AML-193 (cell line): ENCODE measurements around the gene CYP46A1.

Source experiments
- DNase-seq, 2 experiments: peaks; one replicate each; lab custom pipeline; 2025; lab: John Stamatoyannopoulos, UW

Gene CYP46A1

DNA sequence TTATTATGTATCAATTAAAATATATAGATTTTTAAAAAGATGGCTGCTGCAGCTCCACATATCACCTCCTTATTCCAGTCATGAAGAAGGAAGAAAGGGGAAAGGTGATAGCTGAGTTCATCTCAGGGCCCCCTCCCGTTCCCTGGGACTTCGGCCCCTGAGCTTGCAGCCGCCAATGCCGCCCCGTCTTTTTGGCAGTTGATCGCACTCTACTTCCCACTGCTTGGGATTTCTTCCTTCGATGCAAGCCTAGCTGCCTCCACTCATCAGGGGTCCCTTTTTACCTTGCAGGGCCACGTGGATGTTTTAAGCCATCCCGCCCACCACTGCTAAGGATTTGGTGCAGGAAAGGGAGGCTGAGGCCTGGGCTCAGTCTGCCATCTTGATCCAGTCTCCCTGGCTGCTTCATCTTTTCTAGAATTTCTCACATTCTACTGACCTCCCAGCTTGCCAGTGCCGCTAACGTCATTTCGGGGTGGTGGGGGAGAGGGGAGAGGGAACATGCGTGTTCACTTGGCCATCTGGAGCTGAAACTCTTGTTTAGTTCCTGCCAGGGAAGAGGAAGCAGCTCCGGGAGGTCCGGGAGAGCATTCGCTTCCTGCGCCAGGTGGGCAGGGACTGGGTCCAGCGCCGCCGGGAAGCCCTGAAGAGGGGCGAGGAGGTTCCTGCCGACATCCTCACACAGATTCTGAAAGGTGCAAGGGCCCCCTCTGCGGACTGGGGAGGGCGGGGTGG lies 31.3 kb downstream of the CYP46A1 start:
- no peak for DNase-seq

DNA sequence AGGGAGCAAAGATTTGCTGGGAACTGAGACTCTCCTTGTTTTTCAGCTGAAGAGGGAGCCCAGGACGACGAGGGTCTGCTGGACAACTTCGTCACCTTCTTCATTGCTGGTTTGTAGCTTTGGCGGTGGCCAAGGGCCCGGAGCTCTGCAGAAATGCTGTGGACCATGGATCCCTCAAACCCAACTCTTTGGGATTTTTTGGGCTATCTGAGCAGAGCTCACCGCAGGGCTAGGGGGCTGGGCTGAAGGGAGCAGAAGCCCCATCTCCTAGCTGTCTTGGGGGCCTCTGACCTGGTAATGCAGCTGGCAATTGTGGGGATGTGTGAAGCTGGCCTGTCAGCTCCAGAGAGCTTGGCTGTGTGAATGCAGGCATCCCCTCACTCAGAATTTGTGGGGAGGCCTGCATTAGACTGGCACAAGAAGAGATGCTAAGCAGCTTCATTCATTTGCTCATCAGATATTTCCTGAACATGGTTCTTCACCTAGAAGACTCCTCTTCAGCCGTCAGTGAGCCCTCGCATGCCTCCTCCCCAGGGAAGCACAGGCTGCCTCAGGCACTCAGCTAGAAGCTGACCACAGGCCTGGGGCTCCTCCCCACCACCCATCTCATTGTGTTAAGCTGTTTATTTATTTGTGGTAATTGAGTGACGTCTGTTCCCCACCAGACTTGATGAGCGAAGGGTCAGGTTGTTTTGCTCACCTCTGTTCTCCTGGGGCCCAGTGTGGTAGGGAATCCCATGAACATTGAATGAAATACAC lies 32.2 kb downstream of the CYP46A1 start:
- no peak for DNase-seq

DNA sequence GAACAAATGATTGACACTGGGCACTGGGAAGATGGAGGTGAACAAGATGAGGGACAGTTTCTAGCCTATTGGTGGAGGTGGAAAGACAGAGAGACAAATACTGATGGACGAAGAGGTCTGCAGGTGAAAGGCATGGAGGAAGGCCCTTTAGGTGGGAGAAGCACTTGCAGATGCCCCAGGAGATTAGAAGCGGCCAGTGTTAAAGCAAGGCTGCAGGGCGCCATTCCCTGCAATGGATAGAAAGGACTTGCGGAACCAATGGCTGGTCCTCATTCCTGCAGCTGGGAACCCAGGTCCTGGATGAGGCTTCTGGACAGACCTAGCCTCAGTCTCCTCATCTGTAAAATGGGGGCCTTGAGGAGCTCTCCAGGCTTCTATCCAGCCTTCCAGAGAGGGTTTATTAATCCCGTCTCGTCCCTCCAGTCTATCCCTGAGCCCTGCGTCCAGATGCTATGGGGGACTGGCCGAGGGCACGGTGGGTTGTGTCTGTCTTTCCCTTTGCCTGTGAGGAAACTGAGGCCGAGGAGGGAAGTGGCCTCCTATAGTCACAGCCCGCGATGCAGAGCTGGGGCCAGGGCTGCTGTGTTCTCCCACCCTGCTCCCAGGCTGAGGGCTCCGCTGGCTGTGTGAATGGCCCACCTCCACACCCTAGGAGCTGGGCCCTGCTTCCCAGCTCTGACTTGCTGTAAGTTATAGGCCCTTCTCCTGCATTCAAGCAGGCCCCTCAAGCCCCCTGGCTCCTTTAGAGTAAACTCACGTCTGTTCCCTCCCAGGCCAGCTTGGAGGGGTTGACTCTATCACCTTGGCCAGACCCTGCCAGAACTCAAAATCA lies 33.0 kb downstream of the CYP46A1 start:
- no peak for DNase-seq

DNA sequence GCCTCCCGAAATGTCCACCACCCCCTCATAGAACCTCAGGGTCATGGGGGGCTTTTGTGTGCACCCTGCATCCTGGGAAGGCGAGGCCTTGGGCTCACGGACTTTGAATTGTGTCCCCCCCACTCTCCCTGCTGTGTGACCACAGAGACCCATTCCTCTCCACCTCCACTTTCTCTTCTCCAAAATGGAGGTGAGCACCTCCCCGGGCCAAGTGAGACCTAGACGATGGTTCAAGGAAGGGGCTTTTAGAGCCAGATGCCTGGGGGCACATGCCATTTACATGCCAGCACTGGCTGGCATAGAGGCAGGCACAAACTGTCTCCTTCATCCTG lies 33.5 kb downstream of the CYP46A1 start:
- no peak for DNase-seq

DNA sequence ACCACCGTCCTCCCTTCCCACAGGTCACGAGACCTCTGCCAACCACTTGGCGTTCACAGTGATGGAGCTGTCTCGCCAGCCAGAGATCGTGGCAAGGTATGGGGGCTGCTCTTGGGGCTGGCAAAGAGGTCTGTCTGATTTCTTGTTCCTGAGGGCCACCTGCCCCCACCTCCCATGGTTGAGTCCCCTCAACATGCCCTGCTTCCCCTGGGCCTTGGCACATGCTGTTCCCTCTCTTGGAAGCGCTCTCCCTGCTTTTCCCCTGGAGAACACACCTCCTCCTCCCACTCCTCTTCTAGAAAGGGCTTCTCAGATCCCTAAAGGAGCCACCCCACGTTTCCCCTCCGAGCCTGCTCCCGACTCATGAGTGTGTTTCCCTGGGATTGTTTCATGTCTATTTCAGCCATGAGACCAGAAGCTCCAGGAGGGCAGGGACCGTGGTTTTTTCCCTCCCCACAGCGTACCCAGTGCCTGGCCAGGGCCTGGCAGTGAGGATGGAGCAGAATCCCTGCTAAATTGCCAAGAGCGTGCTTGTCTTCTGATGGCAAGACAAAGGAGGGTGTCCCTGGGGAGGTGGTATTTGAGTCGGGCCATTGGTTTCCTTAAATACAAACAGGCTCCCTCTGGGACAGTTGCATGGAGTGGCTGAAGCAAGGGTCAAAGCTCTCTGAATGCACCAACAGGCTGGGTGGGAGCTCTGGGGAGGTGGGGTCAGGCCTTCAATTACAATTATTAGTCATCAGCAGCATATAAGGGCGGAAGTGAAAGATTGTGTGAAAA lies 34.1 kb downstream of the CYP46A1 start:
- no peak for DNase-seq

DNA sequence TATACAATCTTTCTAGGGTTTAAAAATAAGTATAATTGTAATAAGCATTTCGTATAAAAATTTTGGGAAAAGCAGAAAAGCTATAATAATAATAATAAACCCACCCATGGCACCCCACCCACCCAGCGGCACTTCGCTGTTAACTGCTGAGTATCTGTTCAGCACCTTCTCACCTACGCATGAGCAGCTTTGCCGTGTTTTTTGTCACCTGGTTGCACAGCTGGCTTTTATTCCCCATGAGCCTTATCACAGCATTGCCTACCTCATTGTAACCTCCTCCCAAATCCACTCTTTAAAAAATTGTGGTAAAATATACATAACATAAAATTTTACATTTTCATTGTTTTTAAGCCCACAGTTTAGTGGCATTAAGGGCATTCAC lies 34.7 kb downstream of the CYP46A1 start:
- DNase-seq = no peak

DNA sequence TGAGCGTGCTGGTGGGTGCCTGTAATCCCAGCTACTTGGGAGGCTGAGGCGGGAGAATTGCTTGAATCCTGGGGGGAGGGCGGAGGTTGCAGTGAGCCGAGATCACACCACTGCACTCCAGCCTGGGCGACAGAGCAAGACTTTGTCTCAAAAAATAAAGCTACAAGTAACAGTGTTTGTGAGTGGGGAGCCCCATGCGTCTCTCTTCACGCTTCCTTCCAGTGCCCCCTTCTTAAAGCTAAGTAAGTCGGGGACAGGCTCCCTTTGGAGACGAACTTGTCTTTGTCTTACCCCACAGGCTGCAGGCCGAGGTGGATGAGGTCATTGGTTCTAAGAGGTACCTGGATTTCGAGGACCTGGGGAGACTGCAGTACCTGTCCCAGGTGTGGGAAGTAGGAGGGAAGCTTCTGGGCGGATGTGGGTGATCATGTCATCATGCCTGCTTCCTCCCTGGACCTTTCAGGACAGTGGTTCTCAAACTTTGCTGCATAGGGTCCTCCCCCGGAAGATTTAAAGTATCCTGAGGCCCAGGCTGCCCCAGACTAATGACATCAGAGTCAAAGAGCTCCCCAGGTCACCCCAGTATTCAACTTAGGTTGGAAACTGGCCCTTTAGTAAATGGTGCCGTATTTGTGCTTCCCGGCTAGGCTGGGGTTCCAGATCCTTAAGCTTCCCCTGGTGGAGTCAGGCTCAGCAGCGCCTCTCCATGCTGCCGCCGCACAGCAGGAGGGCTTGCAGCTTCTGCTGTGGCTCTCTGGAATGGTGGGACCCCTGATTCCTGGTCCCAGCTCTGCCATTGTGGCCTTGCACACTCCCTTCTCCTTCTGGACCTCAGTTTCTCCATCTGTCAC lies 37.1 kb downstream of the CYP46A1 start:
- no peak for DNase-seq

DNA sequence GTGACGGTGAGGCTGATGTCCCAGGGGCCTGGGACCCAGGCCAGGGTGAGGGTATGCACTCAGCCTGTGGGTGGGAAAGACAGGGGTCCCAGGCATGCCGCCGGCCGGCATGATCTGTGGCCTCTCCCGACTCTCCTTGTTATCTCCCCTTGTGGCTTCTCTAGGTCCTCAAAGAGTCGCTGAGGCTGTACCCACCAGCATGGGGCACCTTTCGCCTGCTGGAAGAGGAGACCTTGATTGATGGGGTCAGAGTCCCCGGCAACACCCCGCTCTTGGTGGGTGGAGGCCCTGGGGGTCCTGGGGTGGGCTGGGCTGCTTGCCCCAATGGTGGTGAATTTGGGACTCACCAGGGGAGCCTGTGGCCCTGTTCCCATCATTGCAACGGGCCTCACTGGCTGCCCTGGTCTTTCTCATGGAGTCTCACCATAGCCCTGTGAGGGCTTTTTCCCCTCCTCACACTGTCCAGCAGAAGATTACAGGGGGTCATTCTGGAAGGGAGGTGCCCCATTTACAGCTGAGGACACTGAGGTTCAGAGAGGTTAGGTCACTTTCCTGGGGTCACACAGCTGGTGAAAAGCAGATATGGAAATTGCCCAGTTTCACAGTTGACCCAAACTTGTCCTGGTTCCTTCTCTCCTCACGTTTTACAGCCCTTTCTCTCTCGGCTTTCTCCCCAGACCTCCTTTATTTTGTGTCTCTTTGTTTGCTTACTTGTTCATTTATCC lies 37.9 kb downstream of the CYP46A1 start:
- no peak for DNase-seq

DNA sequence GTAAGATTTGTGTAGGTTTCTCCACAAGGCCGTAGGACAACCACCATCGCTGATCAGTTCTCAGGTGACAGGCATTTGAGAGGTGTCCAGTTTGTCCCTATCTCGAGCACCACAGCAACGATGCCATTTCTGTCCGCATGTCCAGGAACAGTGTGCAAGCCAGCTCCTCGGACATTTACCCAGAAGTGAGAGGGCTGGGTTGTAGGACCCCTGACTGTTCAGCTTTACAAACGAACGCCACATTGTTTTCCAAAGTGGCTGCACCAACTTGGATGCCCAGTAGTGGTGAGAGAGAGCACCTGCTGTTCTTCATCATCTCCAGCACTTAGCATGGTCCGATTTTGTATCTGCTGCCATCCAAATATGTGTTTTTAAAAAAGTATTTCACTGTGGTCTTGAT lies 38.6 kb downstream of the CYP46A1 start:
- no peak for DNase-seq

DNA sequence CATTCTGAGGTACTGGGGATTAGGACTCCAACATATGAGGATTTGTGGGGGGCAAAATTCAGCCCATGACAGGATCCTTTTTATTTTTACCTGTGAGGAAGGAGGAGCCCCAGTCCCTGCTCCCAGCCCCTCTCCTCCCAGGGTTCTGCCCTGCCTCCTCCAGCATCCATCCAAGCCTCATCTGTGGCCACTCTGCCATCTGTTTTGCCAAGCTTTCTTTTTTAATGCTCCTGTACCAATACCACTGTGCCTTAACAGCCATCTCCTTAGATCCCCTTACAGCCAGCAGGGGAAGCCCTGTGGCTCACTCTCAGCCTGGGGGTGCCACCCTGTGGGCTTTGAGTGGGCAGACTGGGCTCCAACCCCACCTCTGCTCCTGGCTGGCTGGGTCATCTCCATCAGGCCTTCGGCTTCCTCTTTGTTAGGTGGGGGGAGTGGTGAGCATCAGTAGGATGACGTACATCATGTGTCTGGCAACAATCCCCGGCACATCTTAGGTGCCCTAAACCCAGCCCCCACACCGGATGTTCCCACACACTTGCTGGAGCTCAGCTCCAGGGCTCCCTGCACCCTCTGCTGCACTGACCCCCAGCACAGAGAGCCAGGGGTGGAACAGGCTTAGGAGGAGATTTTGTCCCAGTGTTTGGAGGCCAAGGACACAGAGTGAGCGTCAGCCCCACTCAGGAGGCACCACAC lies 40.2 kb downstream of the CYP46A1 start:
- no peak for DNase-seq

DNA sequence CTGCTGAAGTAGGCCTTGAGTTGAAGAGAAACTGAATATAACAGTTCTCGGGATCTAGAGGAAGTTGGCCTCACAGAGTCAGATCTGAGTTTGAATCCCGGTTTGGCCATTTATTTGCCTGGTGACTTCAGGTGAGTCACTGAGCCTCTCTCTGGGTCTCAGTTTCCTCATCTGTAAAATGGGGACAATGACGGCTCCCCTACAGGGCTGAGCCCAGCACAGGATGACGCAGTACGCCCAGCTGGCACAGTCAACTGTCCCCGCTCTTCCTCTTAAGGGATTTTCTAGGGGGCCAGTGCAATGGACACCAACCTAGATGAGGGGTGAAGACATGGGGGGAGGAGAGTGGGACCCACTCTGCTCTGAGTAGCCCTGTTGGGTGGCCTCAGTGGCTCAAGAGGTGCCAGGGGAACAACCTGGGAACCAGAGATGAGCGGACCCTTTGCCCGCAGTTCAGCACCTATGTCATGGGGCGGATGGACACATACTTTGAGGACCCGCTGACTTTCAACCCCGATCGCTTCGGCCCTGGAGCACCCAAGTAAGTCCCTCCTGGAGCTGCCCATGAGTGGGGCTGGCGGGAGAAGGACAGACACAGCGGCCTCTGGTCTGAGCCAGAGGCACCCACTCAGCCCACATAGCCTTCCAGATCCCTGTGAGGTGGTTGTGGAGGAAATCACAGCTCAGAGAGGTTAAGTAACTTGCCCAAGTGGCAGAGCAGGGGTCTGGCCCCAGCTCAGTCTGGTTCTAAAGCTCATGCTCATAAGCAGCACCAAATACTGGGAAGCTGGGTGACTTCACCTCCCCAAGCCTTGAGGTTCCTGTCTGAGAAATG lies 41.1 kb downstream of the CYP46A1 start:
- DNase-seq = no peak

DNA sequence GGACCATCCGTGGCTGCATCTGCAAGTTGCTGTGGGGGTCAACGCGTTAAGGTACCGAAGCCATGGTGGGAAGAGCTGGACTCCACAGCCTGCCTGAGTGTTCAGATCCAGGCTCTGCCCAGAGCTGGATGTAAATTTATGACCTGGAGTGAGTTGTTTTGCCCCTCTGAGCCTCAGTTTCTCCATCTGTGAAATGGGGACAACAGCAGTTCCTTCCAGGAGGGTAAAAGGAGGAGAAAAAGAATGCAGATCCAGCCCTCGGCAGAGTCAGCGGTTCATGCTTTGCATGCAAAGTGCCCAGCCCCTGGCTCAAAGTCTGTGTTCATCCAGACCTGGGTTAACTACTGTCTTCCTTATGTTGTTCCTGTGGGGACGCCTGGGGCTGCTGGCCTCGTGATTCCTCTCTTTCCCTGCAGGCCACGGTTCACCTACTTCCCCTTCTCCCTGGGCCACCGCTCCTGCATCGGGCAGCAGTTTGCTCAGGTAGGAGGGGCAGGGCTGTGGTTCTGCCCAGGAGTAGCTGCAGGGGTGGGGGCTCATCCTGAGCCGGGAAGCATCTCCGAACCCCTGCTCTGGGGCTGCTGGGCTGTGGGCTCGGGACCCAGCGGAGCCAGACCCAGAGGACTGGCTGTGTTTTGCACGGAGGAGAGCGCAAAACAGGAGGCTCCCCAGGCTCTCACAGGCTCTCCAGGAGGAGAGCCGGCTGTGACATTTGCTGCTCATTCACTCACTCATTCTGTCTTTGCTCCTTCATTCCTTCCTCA lies 41.9 kb downstream of the CYP46A1 start:
- DNase-seq = no peak

DNA sequence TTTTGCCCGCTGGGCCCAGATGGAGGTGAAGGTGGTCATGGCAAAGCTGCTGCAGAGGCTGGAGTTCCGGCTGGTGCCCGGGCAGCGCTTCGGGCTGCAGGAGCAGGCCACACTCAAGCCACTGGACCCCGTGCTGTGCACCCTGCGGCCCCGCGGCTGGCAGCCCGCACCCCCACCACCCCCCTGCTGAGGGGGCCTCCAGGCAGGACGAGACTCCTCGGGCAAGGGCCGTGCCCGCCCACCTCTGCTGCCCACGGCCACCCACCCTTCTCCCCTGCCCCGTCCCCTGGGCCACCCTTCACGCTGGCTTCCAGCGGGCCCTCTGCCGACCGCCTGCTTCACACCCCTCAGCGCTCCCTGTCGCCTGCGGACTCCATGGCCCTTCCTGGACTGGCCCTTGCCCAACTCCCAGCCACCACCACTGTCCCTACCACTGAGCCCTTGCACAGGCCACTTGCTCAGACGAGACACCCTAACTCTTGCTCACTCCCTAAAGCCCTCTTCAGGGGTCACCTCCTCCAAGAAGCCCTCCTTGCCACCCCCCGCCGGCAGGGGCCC lies 42.5 kb downstream of the CYP46A1 start:
- no peak for DNase-seq

DNA sequence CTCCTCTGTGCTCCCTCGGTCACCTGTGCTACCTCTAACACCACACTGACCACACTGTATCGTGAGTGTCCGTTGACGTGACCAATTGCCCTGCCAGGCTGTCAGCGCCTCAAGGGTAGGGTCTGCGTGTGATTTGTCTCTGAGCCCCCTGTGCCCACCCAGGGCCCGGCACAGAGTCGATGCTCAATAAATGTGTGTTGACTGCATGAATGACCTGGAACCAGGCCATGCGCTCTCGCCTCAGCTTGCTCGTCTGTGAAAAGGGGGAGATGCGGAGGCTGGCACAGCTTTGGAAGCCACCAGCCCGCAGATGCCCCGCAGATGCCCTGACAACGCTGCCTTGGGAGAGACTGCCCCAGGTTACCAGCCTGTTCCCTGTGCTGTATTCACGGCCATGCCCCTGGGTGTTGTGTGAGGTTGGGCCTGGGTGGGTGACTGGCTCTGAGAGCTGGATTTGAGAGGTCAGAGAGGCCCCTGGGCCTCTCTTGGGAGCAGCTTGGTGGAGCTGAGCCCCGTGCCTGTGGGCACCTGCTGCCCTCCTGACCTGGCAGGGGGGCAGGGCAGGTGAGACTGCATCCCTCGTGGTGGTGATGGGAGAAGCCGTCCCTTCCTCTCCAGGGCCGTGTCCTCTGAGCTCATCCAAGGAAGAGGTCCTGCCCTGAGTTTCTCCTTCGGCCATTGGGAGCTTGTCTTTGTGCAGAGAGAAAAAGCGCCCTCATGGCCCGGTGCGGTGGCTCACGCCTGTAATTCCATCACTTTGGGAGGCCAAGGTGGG lies 43.2 kb downstream of the CYP46A1 start:
- no peak for DNase-seq

DNA sequence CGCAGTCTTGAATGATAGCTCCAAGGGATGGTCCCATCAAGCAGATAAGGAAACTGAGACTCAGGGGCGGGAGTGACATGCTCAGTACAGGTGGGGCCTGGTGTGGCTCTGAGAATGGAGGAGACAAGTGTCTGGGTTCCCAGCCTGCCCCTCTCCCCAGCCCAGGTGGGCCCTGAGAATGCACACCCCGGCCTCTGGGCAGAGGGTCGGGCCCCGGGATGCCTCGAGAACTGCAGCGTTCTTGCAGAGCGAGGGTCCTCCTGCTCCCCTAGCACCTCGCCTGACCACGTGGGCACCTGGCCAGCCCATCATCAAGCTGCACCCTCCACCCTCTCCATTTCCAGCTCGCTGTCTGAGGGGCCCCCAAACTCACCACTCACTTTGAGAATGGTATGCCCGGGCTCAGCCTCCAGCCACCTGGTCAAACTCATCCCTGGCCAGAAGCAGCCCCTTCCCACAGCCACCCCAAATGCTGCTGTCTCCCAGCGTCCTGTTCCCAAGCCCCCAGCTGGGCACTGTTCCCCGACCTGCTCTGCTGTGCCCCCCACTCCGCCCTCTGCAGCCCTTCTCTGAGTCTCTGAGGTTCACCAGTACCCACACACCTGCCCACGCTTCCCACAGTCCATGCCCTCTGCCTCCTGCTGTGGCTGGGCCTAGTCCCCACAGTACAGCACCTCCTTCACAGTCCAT lies 44.3 kb downstream of the CYP46A1 start:
- DNase-seq = no peak

DNA sequence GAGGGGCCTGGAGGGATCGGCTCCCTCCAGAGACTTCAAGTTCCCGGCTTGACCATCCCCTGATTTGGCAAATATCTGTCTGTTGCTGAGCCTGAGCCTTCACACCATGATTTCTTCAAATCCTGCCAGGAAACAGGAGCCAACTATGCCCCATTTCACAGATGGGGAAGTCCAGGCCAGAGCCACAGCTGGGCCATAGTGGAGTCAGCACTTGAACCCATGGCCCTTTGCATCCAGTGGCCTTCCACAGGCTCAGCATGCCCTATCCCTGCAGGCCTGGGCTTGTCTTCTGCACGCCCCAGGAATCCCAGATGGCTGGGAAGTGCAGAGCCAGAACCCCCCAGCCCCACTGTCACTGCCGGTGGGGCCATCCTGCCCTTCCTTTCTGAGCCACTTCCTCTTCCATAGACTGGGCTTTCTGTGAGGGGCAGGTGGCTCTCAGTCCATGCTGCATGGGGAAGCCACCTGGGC lies 44.9 kb downstream of the CYP46A1 start:
- DNase-seq = no peak
